NCI-H446 treated with DMSO at 0.1 percent for 48 hours (cell line): Measurements from ENCODE around the gene GNL1.

Source experiments
- DNase-seq: peaks from one replicate; lab custom pipeline; 2025; lab: John Stamatoyannopoulos, UW

The GNL1 gene

GRCh38 chr6:30570263-30570662 is 14.0 kb upstream of the GNL1 start:
- DNase-seq = no peak

- DNase-seq = no peak
Observed at GRCh38 chr6:30568245-30568644, 12.0 kb upstream of the GNL1 start.

GRCh38 chr6:30565772-30566171 is 9.5 kb upstream of the GNL1 start:
- no peak for DNase-seq

GRCh38 chr6:30564114-30564513 is 7.8 kb upstream of the GNL1 start:
- DNase-seq = no peak

GRCh38 chr6:30562470-30563425 is 6.5 kb upstream of the GNL1 start:
- DNase-seq = no peak

GRCh38 chr6:30560930-30561329 is 4.6 kb upstream of the GNL1 start:
- DNase-seq = no peak

- DNase-seq = no peak
Observed at GRCh38 chr6:30557683-30557981, 1.3 kb upstream of the GNL1 start.

GRCh38 chr6:30556906-30557682 is 805 bp upstream of the GNL1 start, which contains the start of gene PRR3:
TSS of gene PRR3 (plus strand) at chr6:30557295. CDS start at chr6:30557345, 50 bp downstream.
- DNase-seq = peak; percentile 85

- DNase-seq = no peak
Observed at GRCh38 chr6:30555816-30556065, 548 bp downstream of the GNL1 start.

- DNase-seq = no peak
Observed at GRCh38 chr6:30554962-30555815, 1.1 kb downstream of the GNL1 start.

- no peak for DNase-seq
Observed at GRCh38 chr6:30554404-30554803, 1.9 kb downstream of the GNL1 start.

GRCh38 chr6:30548375-30548774 is 7.9 kb downstream of the GNL1 start:
- no peak for DNase-seq

- no peak for DNase-seq
Observed at GRCh38 chr6:30547454-30547853, 8.8 kb downstream of the GNL1 start.

- DNase-seq = peak; percentile 18
Observed at GRCh38 chr6:30544666-30545272, 11.5 kb downstream of the GNL1 start.

- DNase-seq = no peak
Observed at GRCh38 chr6:30543821-30544220, 12.5 kb downstream of the GNL1 start.

GRCh38 chr6:30542915-30543314 is 13.4 kb downstream of the GNL1 start:
- DNase-seq = no peak

GRCh38 chr6:30542404-30542725 is 13.9 kb downstream of the GNL1 start:
- DNase-seq = no peak

- peak; percentile 64 for DNase-seq
Observed at GRCh38 chr6:30541515-30542403, 14.5 kb downstream of the GNL1 start.

- DNase-seq = no peak
Observed at GRCh38 chr6:30537931-30538330, 18.4 kb downstream of the GNL1 start.

- DNase-seq = no peak
Observed at GRCh38 chr6:30533460-30534294, 22.6 kb downstream of the GNL1 start.
